Endothelial cell of umbilical vein (primary cell): ENCODE data around the gene EIF4E1B. TPM values are rescaled to one million over a fixed set of nuclear protein-coding genes. Genes with fewer than 3 reads are reported as not detected.

Source experiments
- BruUV-seq: library from RNA; stranded (reverse); fragments of 400-500 nt; replicated peaks from 2 replicates; lab custom pipeline; 2021; lab: Mats Ljungman, UMichigan
- CTCF ChIA-PET: fragments of 300-600, 350-600 bp; sonication (Branson Sonifier 250); formaldehyde crosslinking; loops from one replicate; lab custom pipeline; 2021; ENCODE audit warnings: antibody characterized with exemption, inconsistent platforms; lab: Charles Lee
- POLR2A ChIA-PET: fragments of 300-600, 350-600 bp; sonication (Branson Sonifier 250); formaldehyde crosslinking; loops from one replicate; lab custom pipeline; 2021; ENCODE audit warnings: antibody characterized with exemption, inconsistent platforms; lab: Charles Lee
- DNase-seq: peaks from one replicate; pipeline ENCODE4 v3.0.0-alpha.2; 2011; ENCODE audit warnings: low read depth, low spot score
- FAIRE-seq: peaks from 2 replicates; lab custom pipeline; 2011; peaks lifted over from hg19 to GRCh38; lab: Jason Lieb, UNC
- H2AFZ ChIP-seq: 2 replicates; pipeline ENCODE4 v1.6.0; 2012; ENCODE audit warnings: low read depth, low read length, control low read depth, inconsistent platforms
- H3K27ac ChIP-seq: 2 replicates; pipeline ENCODE4 v1.5.1; 2011; ENCODE audit warnings: low read depth, mild to moderate bottlenecking, control low read depth, low read length, moderate library complexity; ENCODE audit not compliant: insufficient read depth
- H3K27me3 ChIP-seq, 2 experiments: 2 replicates each; pipeline versions ENCODE4 v1.6.0 to v1.6.1; 2011; ENCODE audit warnings: low read length in 2 of 2, mixed read lengths in 1 of 2; ENCODE audit not compliant: control insufficient read depth in 2 of 2, insufficient read depth in 2 of 2
- H3K36me3 ChIP-seq, 2 experiments: 2 replicates in 1 of 2; 3 replicates in 1 of 2; pipeline ENCODE4 v1.5.1; 2011; ENCODE audit warnings: low read length in 2 of 2, mild to moderate bottlenecking in 1 of 2, moderate library complexity in 1 of 2; ENCODE audit not compliant: control insufficient read depth in 2 of 2, insufficient read depth in 2 of 2; ENCODE audit errors: extremely low read depth in 1 of 2
- H3K4me1 ChIP-seq: 3 replicates; pipeline ENCODE4 v1.5.1; 2011; ENCODE audit warnings: mild to moderate bottlenecking, low read length; ENCODE audit not compliant: control insufficient read depth, insufficient read depth; ENCODE audit errors: extremely low read depth
- H3K4me2 ChIP-seq: 2 replicates; pipeline ENCODE4 v1.6.1; 2011; ENCODE audit warnings: low read length, control low read depth, mixed read lengths; ENCODE audit not compliant: insufficient read depth
- H3K4me3 ChIP-seq, 3 experiments: fragments of 200-600 bp in 1 of 3; sonication (generic), shearing (Covaris generic) in 1 of 3; replicated peaks in 1 of 3; 2 replicates each; pipeline ENCODE4 v1.5.1; 2011 to 2016; ENCODE audit warnings: control low read depth in 3 of 3, low read length in 3 of 3, mild to moderate bottlenecking in 2 of 3, inconsistent platforms in 1 of 3, low read depth in 1 of 3, moderate library complexity in 1 of 3; ENCODE audit not compliant: insufficient read depth in 1 of 3
- H3K79me2 ChIP-seq: 2 replicates; pipeline ENCODE4 v1.6.0; 2012; ENCODE audit warnings: low read length, inconsistent platforms; ENCODE audit not compliant: control insufficient read depth, insufficient read depth
- H3K9ac ChIP-seq: replicated peaks from 2 replicates; pipeline ENCODE3; 2011; ENCODE audit warnings: low read length, control low read depth; ENCODE audit not compliant: insufficient read depth; ENCODE audit errors: extremely low read depth
- H3K9me1 ChIP-seq: replicated peaks from 3 replicates; pipeline ENCODE4 v1.6.0; 2011; ENCODE audit warnings: mild to moderate bottlenecking, low read length; ENCODE audit not compliant: control insufficient read depth, insufficient read depth; ENCODE audit errors: extremely low read depth
- H3K9me3 ChIP-seq: replicated peaks from 2 replicates; pipeline ENCODE4 v1.5.1; 2012; ENCODE audit warnings: low read length, inconsistent platforms; ENCODE audit not compliant: control insufficient read depth, insufficient read depth
- H4K20me1 ChIP-seq: replicated peaks from 2 replicates; pipeline ENCODE3; 2011; ENCODE audit warnings: mild to moderate bottlenecking, low read length; ENCODE audit not compliant: control insufficient read depth, insufficient read depth; ENCODE audit errors: extremely low read depth
- CTCF ChIP-seq, 2 donors: IDR thresholded peaks; 1 replicate in 1 of 2; 2 replicates in 1 of 2; pipeline ENCODE4 v1.5.1; 2011; ENCODE audit warnings: low read length in 2 of 2, mild to moderate bottlenecking in 2 of 2, moderate library complexity in 2 of 2, control low read depth in 1 of 2, inconsistent platforms in 1 of 2, low read depth in 1 of 2; ENCODE audit not compliant: insufficient read depth in 1 of 2; ENCODE audit errors: extremely low read depth in 1 of 2
- EZH2 ChIP-seq: IDR thresholded peaks from 2 replicates; pipeline ENCODE4 v1.6.1; 2012; ENCODE audit warnings: borderline replicate concordance, low read depth, mild to moderate bottlenecking, moderate library complexity, low read length, inconsistent platforms; ENCODE audit not compliant: severe bottlenecking
- FOS ChIP-seq: IDR thresholded peaks from 2 replicates; pipeline ENCODE4 v1.6.1; 2011; ENCODE audit warnings: mild to moderate bottlenecking, low read length, moderate library complexity, borderline replicate concordance; ENCODE audit not compliant: insufficient read depth
- GATA2 ChIP-seq: IDR thresholded peaks from 2 replicates; pipeline ENCODE4 v1.7.0; 2011; ENCODE audit warnings: low read depth, mild to moderate bottlenecking, moderate library complexity, mixed read lengths, low read length; ENCODE audit not compliant: insufficient read length, insufficient read depth
- JUN ChIP-seq: IDR thresholded peaks from 2 replicates; pipeline ENCODE4 v1.6.1; 2011; ENCODE audit warnings: borderline replicate concordance, low read depth; ENCODE audit not compliant: insufficient read length, insufficient read depth
- MAX ChIP-seq: IDR thresholded peaks from 2 replicates; pipeline ENCODE4 v1.6.1; 2011; ENCODE audit not compliant: insufficient read depth, insufficient read length
- MYC ChIP-seq: IDR thresholded peaks from one replicate; pipeline ENCODE4 v1.6.1; 2011; ENCODE audit warnings: mild to moderate bottlenecking, low read depth, low read length
- POLR2A ChIP-seq: IDR thresholded peaks from 2 replicates; pipeline ENCODE4 v1.6.1; 2012; ENCODE audit warnings: low read depth, mild to moderate bottlenecking, control low read depth, low read length
- POLR2AphosphoS5 ChIP-seq: IDR thresholded peaks from 2 replicates; pipeline ENCODE4 v1.6.1; 2012; ENCODE audit warnings: low read depth, mild to moderate bottlenecking, control low read depth, low read length, moderate library complexity; ENCODE audit not compliant: insufficient read depth
- dilution Hi-C: fragments of 300-500 bp; cut with MboI; formaldehyde crosslinking; loops from one replicate; pipeline ENCODE4 v1.15.0; 2019; ENCODE audit warnings: low sequenced_read_pairs; ENCODE audit not compliant: extremely low pct_ligation_motif_present
- intact Hi-C: fragments of 100-400 bp; cut with micrococcal nuclease; formaldehyde crosslinking; loops from one replicate; pipeline ENCODE4 v1.10.0; 2022
- polyA plus RNA-seq, 4 experiments: library from polyadenylated mRNA; depleted of rRNA in 3 of 4; stranded (reverse) in 3 of 4; unstranded in 1 of 4; fragments of >200 nt; gene quantifications; 2 replicates each; pipeline versions ENCODE4 v1.2.1 to v1.2.3, GENCODE V29; 2011 to 2012; ENCODE audit warnings: missing spikeins in 1 of 4
- total RNA-seq: library from RNA; stranded (reverse); gene quantifications from 2 replicates; pipeline ENCODE4 v1.2.3, GENCODE V29; 2021

The EIF4E1B gene
- total and polyA plus RNA-seq, 2 donors (not counting 3 experiments of a cell fraction or from before 2014, with no cell fraction given): not detected

GRCh38 chr5:176678584-176678983, 48.1 kb downstream of the EIF4E1B start:
- TF ChIP-seq FOS (no peak), MYC (no peak), POLR2A (no peak), CTCF (IDR thresholded peaks at IDR 0.05; ENCODE audit: extremely low read depth in 1 of 2, insufficient read depth in 1 of 2, low read depth in 1 of 2, low read length in 2 of 2) (no peak), POLR2AphosphoS5 (no peak), JUN (no peak), GATA2 (no peak), MAX (no peak), EZH2 (no peak)
- ChIA-PET POLR2A (no interaction called here), CTCF (interaction anchor here (1.2 to 1.7 kb wide), 2 partner anchors 18 to 28 kb away, joined by 4 read pairs; no protein-coding TSS in a partner anchor)
- no peaks in the 10 kb centered on the region for H3K36me3 ChIP-seq
- H3K79me2 ChIP-seq: no peaks in the 10 kb centered on the region
- H3K9me1 ChIP-seq: no peaks in the 10 kb centered on the region
- no TSS peak for BruUV-seq
- no peak overlapping the region for H3K4me3 ChIP-seq
- H2AFZ ChIP-seq: no peak overlapping the region
- no peaks in the 10 kb centered on the region for H4K20me1 ChIP-seq
- intact Hi-C loops: no loop called here
- no peak overlapping the region for H3K27ac ChIP-seq
- H3K4me1 ChIP-seq: no peaks in the 10 kb centered on the region
- DNase-seq (no peak), FAIRE-seq (no peak)
- H3K9me3 ChIP-seq: no peaks in the 10 kb centered on the region
- no peak overlapping the region for H3K9ac ChIP-seq
- dilution Hi-C loops: no loop called here
- no peak overlapping the region for H3K4me2 ChIP-seq
- H3K27me3 ChIP-seq: peaks cover 13 to 31% of the 10 kb centered on the region in 2 experiments
